HG02678 (cell line): ENCODE measurements around the gene PBOV1.
"Not testable (repeated sequence)": the region's sequence is repeated elsewhere in the genome, so short reads cannot be mapped to it uniquely, and the experiment has no call there.

Source experiments
- ATAC-seq: cut with Tn5 transposase; IDR thresholded peaks from one replicate; pipeline ENCODE4 v1.9.1; 2021; ENCODE audit warnings: mild to moderate bottlenecking, moderate library complexity; ENCODE audit not compliant: unreplicated experiment

The PBOV1 gene

GRCh38 chr6:138239774-138240173, 21.5 kb upstream of the PBOV1 start:
- ATAC-seq = no peak

- no peak for ATAC-seq
These were observed 20.1 kb upstream of the PBOV1 start for GRCh38 chr6:138238368-138238767.

DNA sequence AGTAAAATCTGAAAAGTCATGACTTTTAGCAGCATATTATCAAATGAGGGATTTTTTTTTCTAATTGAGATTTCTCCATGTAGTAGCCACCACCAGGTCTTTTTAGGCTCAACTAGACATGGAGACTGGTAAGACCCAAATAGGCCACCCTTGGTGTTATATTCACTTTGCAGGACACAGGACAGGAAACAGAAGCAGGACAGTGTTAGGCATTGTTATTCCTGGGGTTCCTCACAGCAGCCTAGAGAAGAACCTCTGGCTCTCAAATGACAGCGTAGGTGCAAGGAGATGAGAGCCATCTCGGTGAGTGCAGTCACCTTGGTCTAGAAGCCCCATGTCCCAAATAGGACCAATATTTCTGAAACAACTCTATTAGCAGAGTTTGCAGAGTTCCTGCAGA, 19.2 kb upstream of the PBOV1 start:
- ATAC-seq = no peak

DNA sequence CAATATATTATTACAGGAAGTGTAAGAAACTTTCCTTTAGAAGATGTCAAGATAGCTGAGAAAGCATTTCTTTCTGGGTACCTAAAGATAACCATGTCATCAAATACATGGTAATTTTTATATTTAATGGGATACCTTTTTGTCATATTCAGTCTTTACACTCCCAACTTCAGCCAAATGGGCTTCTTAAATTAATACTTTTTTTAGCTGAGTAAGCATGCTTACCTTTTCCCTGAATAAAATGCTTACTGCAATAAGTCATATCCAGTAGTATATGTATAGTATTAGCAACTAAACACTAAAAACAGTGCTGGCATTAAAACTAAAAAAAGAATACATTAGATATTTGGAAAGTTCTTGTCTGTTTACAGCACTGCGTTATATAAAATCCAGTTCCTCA, 17.4 kb upstream of the PBOV1 start:
- no peak for ATAC-seq

- ATAC-seq = no peak
These were observed 16.9 kb upstream of the PBOV1 start for GRCh38 chr6:138235205-138235604.

DNA sequence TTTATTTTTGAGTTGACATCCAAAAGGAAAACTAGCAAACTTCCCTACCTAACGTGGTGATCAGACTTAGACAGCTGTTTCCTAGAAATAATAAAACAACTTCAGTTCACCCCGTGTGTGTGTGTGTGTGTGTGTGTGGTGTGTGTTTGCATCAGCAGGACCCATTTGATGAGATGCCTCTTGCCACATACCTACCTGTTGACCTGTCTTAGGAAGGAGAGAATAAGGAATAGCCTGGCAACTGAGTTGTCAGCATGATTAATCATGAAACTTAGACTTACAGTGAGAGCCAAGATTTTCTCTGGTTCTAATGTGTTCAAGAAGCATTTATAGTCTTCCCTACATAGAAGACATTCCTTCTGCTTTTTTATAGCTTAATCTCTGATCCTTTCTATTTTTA, 16.1 kb upstream of the PBOV1 start:
- no peak for ATAC-seq

GRCh38 chr6:138231381-138231886, 13.1 kb upstream of the PBOV1 start:
- ATAC-seq = no peak

- no peak for ATAC-seq
These were observed 12.6 kb upstream of the PBOV1 start for GRCh38 chr6:138230759-138231380.

DNA sequence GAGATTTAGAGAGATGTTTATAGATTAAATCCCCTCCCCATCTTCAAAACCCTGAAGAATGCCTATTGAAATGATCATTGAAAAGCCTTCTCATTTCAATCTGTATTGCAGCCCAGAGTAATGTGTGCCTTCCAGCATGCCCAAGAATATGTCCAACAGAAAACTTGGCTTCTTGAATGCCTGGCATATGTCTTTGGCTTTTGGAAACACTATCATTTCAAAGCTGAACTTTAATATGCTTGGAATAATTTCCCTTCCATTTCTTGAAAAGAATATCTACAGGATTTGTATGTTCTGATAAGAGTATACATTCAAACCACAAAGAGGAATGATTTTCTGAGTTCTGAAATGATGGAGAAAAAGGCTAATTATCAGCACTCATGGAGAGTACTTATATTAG, 11.9 kb upstream of the PBOV1 start:
- no peak for ATAC-seq

GRCh38 chr6:138229663-138230179, 11.4 kb upstream of the PBOV1 start:
- no peak for ATAC-seq

DNA sequence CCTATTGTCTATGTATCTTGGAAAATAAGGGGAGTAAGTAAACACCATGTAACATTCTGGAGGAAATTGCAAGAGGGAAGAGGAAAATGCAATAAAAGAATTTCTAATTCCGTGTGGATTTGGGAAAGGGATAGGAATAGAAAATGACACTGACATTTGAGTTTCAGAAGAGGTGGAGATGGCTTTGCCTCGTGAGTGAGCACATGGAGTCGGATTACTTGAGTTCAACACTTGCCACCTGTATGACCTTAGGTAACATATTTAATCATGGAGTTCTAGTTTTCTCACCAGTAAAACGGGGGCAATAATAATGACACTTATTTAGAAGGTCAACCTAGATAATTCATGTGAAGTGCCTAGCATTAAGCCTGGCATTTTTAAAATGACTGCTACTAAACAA, 10.8 kb upstream of the PBOV1 start:
- no peak for ATAC-seq

DNA sequence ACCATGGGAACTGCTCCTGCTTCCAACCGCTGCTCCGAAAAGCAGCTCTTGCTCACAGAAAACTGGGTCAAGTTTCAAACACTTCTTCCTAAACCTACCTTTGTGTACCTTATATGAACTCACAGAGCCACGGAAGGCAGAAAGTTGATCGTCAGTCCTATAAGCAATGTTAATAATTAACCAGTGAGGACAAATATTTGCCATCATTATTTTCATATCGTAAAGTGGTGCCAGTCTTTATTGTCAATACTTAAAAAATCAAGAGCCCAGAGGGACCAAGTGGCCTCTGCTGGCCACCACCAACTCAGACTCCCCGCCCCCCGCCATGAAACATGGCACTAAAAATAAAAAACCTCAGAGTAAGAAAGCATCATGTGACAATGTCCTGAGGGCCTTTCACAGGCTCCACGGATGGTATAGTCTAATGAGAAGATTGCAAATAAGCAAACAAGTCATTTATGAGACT, 9.1 kb upstream of the PBOV1 start:
- ATAC-seq = no peak

- no peak for ATAC-seq
These were observed 8.5 kb upstream of the PBOV1 start for GRCh38 chr6:138226700-138227315.

- ATAC-seq = no peak
These were observed 7.7 kb upstream of the PBOV1 start for GRCh38 chr6:138225953-138226352.

DNA sequence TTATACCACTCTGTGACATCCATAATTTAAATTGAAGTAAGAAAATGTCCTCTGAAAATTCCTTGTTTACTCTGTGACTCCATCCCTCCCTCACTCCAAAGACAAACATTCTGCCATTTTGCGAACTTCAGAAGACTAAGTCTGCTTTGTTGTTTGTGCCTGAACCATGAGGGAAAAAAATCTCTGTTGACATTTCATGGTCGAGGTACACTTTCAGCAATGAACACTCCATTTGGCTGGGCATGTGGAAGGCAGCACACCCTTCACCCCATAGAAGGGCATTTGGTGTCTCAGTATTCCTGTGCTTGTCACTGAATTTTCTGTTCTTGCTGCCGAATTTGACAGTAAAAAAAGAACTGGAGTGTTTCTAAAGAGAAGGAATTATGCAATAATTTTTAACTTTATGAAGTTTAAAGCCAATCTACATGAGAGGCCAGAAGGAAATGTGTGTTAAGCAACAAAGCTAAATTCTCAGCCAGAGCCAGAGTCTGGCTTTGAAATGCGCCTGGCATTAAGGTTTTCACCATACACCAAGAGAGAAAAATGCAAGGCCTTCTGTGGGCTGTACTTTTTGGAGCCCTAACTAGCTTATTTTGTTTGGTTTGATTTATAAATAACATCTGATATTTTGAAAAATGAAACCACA, 4.7 kb upstream of the PBOV1 start:
- no peak for ATAC-seq

GRCh38 chr6:138219901-138220300, 1.6 kb upstream of the PBOV1 start:
- no peak for ATAC-seq

DNA sequence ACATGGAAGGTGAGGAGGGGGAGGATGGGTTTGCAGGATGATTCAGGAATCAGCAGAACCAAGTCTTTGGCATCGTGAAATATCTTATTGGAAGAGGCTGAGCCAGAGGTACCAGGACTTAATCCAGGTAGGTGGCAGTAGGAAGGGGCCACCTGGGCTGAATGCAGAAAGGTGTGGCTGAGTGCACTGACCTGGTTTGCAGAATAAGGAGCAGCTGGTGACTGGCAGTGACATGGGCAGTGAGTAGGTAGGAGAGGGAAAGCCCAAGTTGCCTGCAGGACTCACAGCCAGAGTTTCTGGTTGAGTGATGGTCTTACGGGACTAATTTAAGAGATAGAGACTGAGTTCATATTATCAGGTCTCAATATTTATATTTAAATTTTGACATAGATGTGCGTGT, 1.1 kb upstream of the PBOV1 start:
- no peak for ATAC-seq

- ATAC-seq = no peak
These were observed 3.1 kb downstream of the PBOV1 start for GRCh38 chr6:138215093-138215782.

- not testable (repeated sequence) for ATAC-seq
These were observed 5.8 kb downstream of the PBOV1 start for GRCh38 chr6:138212530-138212929.

- no peak for ATAC-seq
These were observed 6.7 kb downstream of the PBOV1 start for GRCh38 chr6:138211601-138212000.

DNA sequence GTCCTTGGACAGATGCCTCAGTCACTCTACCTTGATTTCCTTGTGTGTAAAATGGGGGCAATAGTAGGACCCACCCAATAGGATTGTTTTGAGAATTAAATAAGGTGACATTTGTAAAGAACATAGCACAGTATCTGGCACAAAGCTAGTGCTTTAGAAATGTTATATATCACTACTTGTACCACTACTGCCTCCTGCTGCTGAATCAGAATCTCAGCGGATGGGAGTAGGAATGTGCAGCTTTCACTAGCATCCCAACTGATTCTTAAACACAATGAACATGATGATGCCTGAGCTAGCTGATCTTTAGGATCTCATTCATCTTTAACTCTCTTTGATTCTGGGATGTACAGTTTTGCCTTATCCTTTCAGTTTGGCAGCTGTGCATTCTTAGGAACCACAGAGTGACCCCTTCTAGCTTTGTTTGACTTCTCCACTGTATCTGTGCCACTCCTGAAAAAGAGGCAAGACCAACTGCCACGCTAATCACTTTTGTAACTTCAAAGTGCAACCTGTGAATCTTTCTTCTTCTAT, 7.2 kb downstream of the PBOV1 start:
- ATAC-seq = no peak
